NB4 (cell line): ENCODE data around the gene HNRNPAB.

ENCODE experiments used
- MYC ChIP-seq: IDR thresholded peaks from 2 replicates; pipeline ENCODE4 v1.6.1; 2011; ENCODE audit warnings: low read depth, low read length
- POLR2A ChIP-seq: IDR thresholded peaks from 2 replicates; pipeline ENCODE4 v1.6.1; 2011; ENCODE audit warnings: mild to moderate bottlenecking; ENCODE audit not compliant: insufficient read length; ENCODE audit errors: extremely low read depth
- TF ChIP-seq, protein P1 (sequence below): IDR thresholded peaks from one replicate; pipeline ENCODE4 v1.5.1; 2012; ENCODE audit warnings: low read depth, low read length

GRCh38 chr5:178238711-178239592 is 34.6 kb downstream of the HNRNPAB start:
- TF ChIP-seq, protein P1, sequence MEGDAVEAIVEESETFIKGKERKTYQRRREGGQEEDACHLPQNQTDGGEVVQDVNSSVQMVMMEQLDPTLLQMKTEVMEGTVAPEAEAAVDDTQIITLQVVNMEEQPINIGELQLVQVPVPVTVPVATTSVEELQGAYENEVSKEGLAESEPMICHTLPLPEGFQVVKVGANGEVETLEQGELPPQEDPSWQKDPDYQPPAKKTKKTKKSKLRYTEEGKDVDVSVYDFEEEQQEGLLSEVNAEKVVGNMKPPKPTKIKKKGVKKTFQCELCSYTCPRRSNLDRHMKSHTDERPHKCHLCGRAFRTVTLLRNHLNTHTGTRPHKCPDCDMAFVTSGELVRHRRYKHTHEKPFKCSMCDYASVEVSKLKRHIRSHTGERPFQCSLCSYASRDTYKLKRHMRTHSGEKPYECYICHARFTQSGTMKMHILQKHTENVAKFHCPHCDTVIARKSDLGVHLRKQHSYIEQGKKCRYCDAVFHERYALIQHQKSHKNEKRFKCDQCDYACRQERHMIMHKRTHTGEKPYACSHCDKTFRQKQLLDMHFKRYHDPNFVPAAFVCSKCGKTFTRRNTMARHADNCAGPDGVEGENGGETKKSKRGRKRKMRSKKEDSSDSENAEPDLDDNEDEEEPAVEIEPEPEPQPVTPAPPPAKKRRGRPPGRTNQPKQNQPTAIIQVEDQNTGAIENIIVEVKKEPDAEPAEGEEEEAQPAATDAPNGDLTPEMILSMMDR, result no peak
- TF ChIP-seq POLR2A, result no peak
- TF ChIP-seq MYC, result no peak
